ENCODE measurements around the gene ZNF563. TPM values are rescaled to one million over a fixed set of nuclear protein-coding genes. Genes with fewer than 3 reads are reported as not detected.

ZNF563 gene
- total RNA-seq, 1 donor from 2014 or later = not detected

DNA sequence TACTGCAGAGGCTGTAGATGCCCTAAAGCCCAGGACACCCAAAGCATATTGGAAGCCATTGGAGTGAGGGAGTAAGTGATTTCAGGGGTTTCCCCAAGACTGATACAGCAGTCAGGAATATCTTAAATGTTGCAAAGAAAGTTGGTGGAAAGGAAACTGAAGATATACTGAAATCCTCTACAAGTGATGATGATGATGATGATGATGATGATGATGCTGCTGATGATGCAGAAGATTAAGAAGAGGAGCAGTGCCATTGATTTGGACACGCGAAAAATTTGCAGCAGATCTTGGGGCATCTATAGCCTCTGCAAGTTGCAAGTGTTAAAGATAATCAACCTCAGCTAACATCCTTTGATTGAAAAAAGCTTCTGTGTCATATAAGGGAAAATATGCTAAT is 62.6 kb downstream of the ZNF563 start:
- Mint-ChIP-seq H3K9me3 (ENCODE audit: unreplicated experiment) (peaks cover 14% of the 10 kb centered on the region), H3K36me3 (ENCODE audit: low read depth, unreplicated experiment) (no peaks in the 10 kb centered on the region), H3K4me3 (ENCODE audit: unreplicated experiment) (no peak overlapping the region), H3K27ac (ENCODE audit: unreplicated experiment) (no peak overlapping the region), H3K27me3 (ENCODE audit: low read depth, unreplicated experiment) (no peaks in the 10 kb centered on the region), H3K4me1 (ENCODE audit: low read depth, unreplicated experiment) (no peaks in the 10 kb centered on the region)
- no peak for FAIRE-seq
- Histone ChIP-seq H3K9ac (ENCODE audit: low read length) (no peak overlapping the region), H3K79me2 (ENCODE audit: insufficient read depth, low read length) (no peaks in the 10 kb centered on the region), H3K36me3 (ENCODE audit: insufficient read depth, low read length) (peaks cover 18% of the 10 kb centered on the region), H3K9me3 (ENCODE audit: insufficient read depth, low read depth, low read length) (peaks cover 55% of the 10 kb centered on the region), H3K4me2 (ENCODE audit: low read length) (no peak overlapping the region), H3K4me3 (ENCODE audit: insufficient read depth, low read depth, low read length) (no peak overlapping the region), H4K20me1 (ENCODE audit: insufficient read depth, low read length) (no peaks in the 10 kb centered on the region), H3K27ac (ENCODE audit: low read depth, low read length) (no peak overlapping the region), H2AFZ (ENCODE audit: low read depth, low read length) (no peak overlapping the region), H3K4me1 (ENCODE audit: insufficient read depth, low read length) (no peaks in the 10 kb centered on the region), H3K27me3 (ENCODE audit: insufficient read depth, low read length) (no peaks in the 10 kb centered on the region)
- no peak for DNase-seq (ENCODE audit: low read depth)
- no peak for TF ChIP-seq EZH2 (IDR thresholded peaks at IDR 0.05; ENCODE audit: insufficient read depth, low read length)
- TF ChIP-seq, protein P1, sequence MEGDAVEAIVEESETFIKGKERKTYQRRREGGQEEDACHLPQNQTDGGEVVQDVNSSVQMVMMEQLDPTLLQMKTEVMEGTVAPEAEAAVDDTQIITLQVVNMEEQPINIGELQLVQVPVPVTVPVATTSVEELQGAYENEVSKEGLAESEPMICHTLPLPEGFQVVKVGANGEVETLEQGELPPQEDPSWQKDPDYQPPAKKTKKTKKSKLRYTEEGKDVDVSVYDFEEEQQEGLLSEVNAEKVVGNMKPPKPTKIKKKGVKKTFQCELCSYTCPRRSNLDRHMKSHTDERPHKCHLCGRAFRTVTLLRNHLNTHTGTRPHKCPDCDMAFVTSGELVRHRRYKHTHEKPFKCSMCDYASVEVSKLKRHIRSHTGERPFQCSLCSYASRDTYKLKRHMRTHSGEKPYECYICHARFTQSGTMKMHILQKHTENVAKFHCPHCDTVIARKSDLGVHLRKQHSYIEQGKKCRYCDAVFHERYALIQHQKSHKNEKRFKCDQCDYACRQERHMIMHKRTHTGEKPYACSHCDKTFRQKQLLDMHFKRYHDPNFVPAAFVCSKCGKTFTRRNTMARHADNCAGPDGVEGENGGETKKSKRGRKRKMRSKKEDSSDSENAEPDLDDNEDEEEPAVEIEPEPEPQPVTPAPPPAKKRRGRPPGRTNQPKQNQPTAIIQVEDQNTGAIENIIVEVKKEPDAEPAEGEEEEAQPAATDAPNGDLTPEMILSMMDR (IDR thresholded peaks at IDR 0.05; ENCODE audit: insufficient read depth, low read depth, low read length) = no peak

Other genes with a start within 250 kb of the ZNF563 start
- 7.5 and 8.2 TPM in 2 replicates for gene ZNF20, start 193.3 kb downstream of the ZNF563 start, total RNA-seq
- gene ZNF625, start 176.9 kb downstream of the ZNF563 start, total RNA-seq = 13.7 and 16.1 TPM in 2 replicates
- 8.3 and 11.1 TPM in 2 replicates for gene ZNF136, start 170.5 kb downstream of the ZNF563 start, total RNA-seq
- 0.09 TPM in 1 of 2 replicates, not detected in the other for gene ZNF44, start 38.8 kb downstream of the ZNF563 start, total RNA-seq
- gene ZNF442, start 32.0 kb upstream of the ZNF563 start, total RNA-seq = 0.38 and 0.95 TPM in 2 replicates
- gene ZNF799, start 67.6 kb upstream of the ZNF563 start, total RNA-seq = 1.7 and 3.2 TPM in 2 replicates
- gene ZNF443, start 107.4 kb upstream of the ZNF563 start, total RNA-seq = 2.5 and 4.3 TPM in 2 replicates
- 2.3 and 2.8 TPM in 2 replicates for gene ZNF709, start 151.2 kb upstream of the ZNF563 start, total RNA-seq
- gene ZNF564, start 217.8 kb upstream of the ZNF563 start, total RNA-seq = 9.7 and 11.5 TPM in 2 replicates